Transverse colon (tissue), 4 donors: ENCODE data around the gene PIK3CG. TPM values are rescaled to one million over a fixed set of nuclear protein-coding genes. Genes with fewer than 3 reads are reported as not detected.
"Not testable (repeated sequence)": the region's sequence is repeated elsewhere in the genome, so short reads cannot be mapped to it uniquely, and the experiment has no call there.

Source experiments
- DNase-seq: peaks from one replicate; pipeline ENCODE4 v3.0.0-alpha.2; 2019
- H3K27ac ChIP-seq, 4 donors: fragments of 200-600 bp; sonication (generic); 2 replicates each; pipeline ENCODE4 v1.5.1; 2016 to 2018; ENCODE audit warnings: inconsistent platforms in 4 of 4
- H3K27me3 ChIP-seq: fragments of 200-600 bp; sonication (generic); 2 replicates; pipeline ENCODE4 v1.5.1; 2017; ENCODE audit warnings: inconsistent platforms
- H3K36me3 ChIP-seq, 4 donors: fragments of 200-600 bp; sonication (generic); 2 replicates each; pipeline ENCODE4 v1.5.1; 2017 to 2019; ENCODE audit warnings: inconsistent platforms in 4 of 4
- H3K4me1 ChIP-seq, 4 donors: fragments of 200-600 bp; sonication (generic); 2 replicates each; pipeline ENCODE4 v1.5.1; 2017 to 2020; ENCODE audit warnings: inconsistent platforms in 4 of 4
- H3K4me3 ChIP-seq, 4 donors: fragments of 200-600 bp; sonication (generic); 1 replicate in 1 of 4; 2 replicates in 3 of 4; pipeline versions ENCODE4 v1.5.1 to v1.6.1; 2017 to 2019; ENCODE audit warnings: inconsistent platforms in 4 of 4
- H3K9me3 ChIP-seq, 2 donors: fragments of 200-600 bp; sonication (generic); 2 replicates each; pipeline ENCODE4 v1.5.1; 2017 to 2019; ENCODE audit warnings: inconsistent platforms in 2 of 2
- EP300 ChIP-seq: sonication (generic); formaldehyde crosslinking; IDR thresholded peaks from one replicate; pipeline ENCODE4 v1.6.1; 2017; ENCODE audit warnings: antibody characterized with exemption, low read depth
- POLR2A ChIP-seq: fragments of 450-650 bp; IDR thresholded peaks from one replicate; pipeline ENCODE4 v1.6.1; 2016; ENCODE audit warnings: antibody characterized with exemption, mild to moderate bottlenecking, moderate library complexity
- POLR2AphosphoS5 ChIP-seq, 3 donors: sonication (generic); formaldehyde crosslinking; IDR thresholded peaks; one replicate each; pipeline ENCODE4 v1.6.1; 2016; ENCODE audit warnings: antibody characterized with exemption in 3 of 3
- WGBS, 2 donors: methylation state at CpG; one replicate each; pipeline ENCODE4 v1.1.5; 2018; ENCODE audit warnings: low coverage in 1 of 2; 5-methylcytosine and 5-hydroxymethylcytosine counted together
- in situ Hi-C, 4 donors: fragments of 200-750 bp; cut with MboI; loops; one replicate each; pipeline versions ENCODE4 v1.15.0 to v1.15.1; 2017; ENCODE audit warnings: low sequenced_read_pairs in 3 of 4, low pct_ligation_motif_present in 1 of 4, low pct_unique_long_range_greater_than_20kb in 1 of 4
- intact Hi-C: fragments of 100-400 bp; cut with DNase I; formaldehyde crosslinking; loops from one replicate; pipeline ENCODE4 v1.15.1; 2023; ENCODE audit warnings: low total_unique reads
- total RNA-seq, 4 donors: library from RNA; depleted of rRNA; stranded (reverse); fragments of >200 nt; gene quantifications; one replicate each; pipeline ENCODE4 v1.1.0, GENCODE V29; 2016
- TF ChIP-seq, protein P1 (sequence below), 5 experiments: fragments of 200-600 bp in 3 of 5; fragments of 450-650 bp in 2 of 5; sonication (generic) in 3 of 5; IDR thresholded peaks; 1 replicate in 2 of 5; 2 replicates in 3 of 5; pipeline ENCODE4 v1.5.1; 2016 to 2017; ENCODE audit warnings: antibody characterized with exemption in 5 of 5, inconsistent platforms in 3 of 5, mild to moderate bottlenecking in 2 of 5, moderate library complexity in 1 of 5

Gene PIK3CG
- total RNA-seq, 4 donors from 2014 or later: 0.60 to 13.1 (median 9.8) TPM

DNA sequence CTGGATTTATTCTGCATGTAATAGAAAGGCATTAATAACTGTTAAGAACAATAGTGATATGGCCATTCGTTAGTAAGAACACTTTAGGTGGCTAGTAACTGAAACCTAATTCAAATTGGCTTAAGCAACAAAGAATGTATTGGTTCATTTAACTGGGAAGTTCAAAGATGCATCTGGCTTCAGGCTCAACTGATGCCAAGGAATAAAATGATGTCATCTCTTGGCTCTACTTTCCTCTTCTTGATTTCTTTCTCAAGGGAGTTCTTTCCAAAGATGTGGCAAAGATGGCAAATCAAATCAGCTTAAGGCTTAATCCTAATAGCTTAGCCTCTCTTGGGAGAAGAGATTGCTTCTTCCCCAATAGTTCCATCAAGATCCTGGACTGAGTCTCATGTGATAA, 51.6 kb downstream of the PIK3CG start:
- Histone ChIP-seq H3K9me3 (no peaks in the 10 kb centered on the region), H3K4me1 (no peaks in the 10 kb centered on the region), H3K36me3 (no peaks in the 10 kb centered on the region), H3K27me3 (no peaks in the 10 kb centered on the region), H3K27ac (no peak overlapping the region), H3K4me3 (no peak overlapping the region)
- no peak for DNase-seq
- 82 to 100% methylated on average over 1 of the region's 1 CpG for WGBS, 2 donors
- TF ChIP-seq POLR2AphosphoS5 (IDR thresholded peaks at IDR 0.05): no peak
- TF ChIP-seq, protein P1, sequence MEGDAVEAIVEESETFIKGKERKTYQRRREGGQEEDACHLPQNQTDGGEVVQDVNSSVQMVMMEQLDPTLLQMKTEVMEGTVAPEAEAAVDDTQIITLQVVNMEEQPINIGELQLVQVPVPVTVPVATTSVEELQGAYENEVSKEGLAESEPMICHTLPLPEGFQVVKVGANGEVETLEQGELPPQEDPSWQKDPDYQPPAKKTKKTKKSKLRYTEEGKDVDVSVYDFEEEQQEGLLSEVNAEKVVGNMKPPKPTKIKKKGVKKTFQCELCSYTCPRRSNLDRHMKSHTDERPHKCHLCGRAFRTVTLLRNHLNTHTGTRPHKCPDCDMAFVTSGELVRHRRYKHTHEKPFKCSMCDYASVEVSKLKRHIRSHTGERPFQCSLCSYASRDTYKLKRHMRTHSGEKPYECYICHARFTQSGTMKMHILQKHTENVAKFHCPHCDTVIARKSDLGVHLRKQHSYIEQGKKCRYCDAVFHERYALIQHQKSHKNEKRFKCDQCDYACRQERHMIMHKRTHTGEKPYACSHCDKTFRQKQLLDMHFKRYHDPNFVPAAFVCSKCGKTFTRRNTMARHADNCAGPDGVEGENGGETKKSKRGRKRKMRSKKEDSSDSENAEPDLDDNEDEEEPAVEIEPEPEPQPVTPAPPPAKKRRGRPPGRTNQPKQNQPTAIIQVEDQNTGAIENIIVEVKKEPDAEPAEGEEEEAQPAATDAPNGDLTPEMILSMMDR (IDR thresholded peaks at IDR 0.05): no peak
- in situ Hi-C loops (no loop called here), intact Hi-C loops (no loop called here)

DNA sequence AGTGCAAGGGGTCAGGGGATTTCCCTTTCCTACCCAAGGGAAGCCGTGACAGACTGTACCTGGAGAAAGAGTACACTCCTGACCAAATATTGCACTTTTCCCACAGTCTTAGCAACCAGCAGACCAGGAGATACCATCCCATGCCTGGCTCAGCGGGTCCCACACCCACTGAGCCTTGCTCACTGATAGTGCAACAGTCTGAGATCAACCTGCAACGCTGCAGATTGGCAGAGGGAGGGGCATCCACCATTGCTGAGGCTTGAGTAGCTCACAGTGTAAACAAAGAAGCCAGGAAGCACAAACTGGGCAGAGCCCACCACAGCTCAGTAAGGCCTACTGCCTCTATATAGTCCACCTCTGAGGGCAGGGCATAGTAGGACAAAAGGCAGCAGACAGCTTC, 53.9 kb downstream of the PIK3CG start:
- H3K27ac ChIP-seq: no peak overlapping the region
- H3K36me3 ChIP-seq: no peaks in the 10 kb centered on the region
- TF ChIP-seq POLR2A: no peak
- TF ChIP-seq, protein P1 (IDR thresholded peaks at IDR 0.05): no peak
- no peak for TF ChIP-seq EP300
- H3K27me3 ChIP-seq: no peaks in the 10 kb centered on the region
- in situ Hi-C loops (no loop called here), intact Hi-C loops (no loop called here)
- no peak for DNase-seq
- 100% methylated on average over 3 of the region's 3 CpGs; no CpG with 5 or more reads in 1 of the 2 donors for WGBS, 2 donors
- no peaks in the 10 kb centered on the region for H3K4me1 ChIP-seq
- H3K4me3 ChIP-seq: no peak overlapping the region
- H3K9me3 ChIP-seq: no peaks in the 10 kb centered on the region

- in situ Hi-C loops, H3K4me3 ChIP-seq, intact Hi-C loops, H3K9me3 ChIP-seq, H3K4me1 ChIP-seq, H3K36me3 ChIP-seq, H3K27me3 ChIP-seq, H3K27ac ChIP-seq, DNase-seq: not testable (repeated sequence)
- 76 to 79% methylated on average over 2 of the region's 2 CpGs for WGBS, 2 donors
These were observed 59.4 kb downstream of the PIK3CG start for GRCh38 chr7:106924468-106924867.

DNA sequence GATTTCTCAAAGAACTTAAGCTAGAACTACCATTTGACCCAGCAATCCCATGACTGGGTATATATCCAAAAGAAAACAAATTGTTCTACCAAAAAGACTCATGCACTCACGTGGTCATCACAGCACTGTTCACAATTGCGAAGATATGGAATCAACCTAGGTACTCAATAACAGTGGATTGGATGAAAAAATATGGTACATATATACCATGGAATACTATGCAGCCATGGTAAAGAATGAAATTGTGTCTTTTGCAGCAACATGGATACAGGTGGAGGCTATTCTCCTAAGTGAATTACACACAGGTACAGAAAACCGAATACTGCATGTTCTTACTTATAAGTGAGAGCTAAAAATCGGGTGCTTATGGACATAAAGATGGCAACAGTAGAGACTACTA, 61.8 kb downstream of the PIK3CG start:
- Histone ChIP-seq H3K27ac (no peak overlapping the region), H3K4me1 (no peaks in the 10 kb centered on the region), H3K4me3 (no peak overlapping the region), H3K9me3 (no peaks in the 10 kb centered on the region), H3K36me3 (no peaks in the 10 kb centered on the region), H3K27me3 (no peaks in the 10 kb centered on the region)
- intact Hi-C loops: no loop called here
- in situ Hi-C loops: no loop called here
- whole genome bisulfite sequencing, 2 donors: 90 to 95% methylated on average over 3 to 4 of the region's 4 CpGs
- no peak for DNase-seq
- TF ChIP-seq, protein P1 (IDR thresholded peaks at IDR 0.05): no peak
- TF ChIP-seq POLR2AphosphoS5 (IDR thresholded peaks at IDR 0.05) (no peak), EP300 (no peak), POLR2A (no peak)

DNA sequence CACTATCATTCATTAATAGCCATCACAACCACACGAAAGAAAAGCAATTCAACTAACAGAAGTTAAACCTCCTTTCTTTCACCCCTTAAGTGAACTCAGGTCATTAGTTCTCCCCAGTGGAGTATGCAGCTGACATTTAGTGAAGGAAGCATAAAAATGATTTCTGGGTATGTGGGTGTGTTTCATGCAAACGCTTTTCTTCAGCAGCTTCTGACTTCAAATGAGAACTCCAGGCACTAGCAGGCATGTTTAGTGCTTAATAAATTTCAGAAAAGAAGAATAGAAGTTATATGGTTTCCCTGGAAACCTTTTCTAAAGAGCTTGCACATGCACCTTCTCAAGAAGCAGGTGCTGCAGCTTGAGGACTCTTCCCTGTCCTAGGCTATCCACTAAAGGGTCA, 62.5 kb downstream of the PIK3CG start:
- 35 to 47% methylated on average over 2 of the region's 2 CpGs for whole genome bisulfite sequencing, 2 donors

GRCh38 chr7:106929616-106930015, 64.5 kb downstream of the PIK3CG start:
- in situ Hi-C loops, DNase-seq, H3K9me3 ChIP-seq, H3K4me1 ChIP-seq, H3K36me3 ChIP-seq, H3K27me3 ChIP-seq, H3K4me3 ChIP-seq, intact Hi-C loops, H3K27ac ChIP-seq: not testable (repeated sequence)
- WGBS, 2 donors: 73 to 77% methylated on average over 1 to 2 of the region's 2 CpGs

More for the DNA sequence above, 62.5 kb downstream of the PIK3CG start:
- no peaks in the 10 kb centered on the region for H3K4me1 ChIP-seq
- in situ Hi-C loops: no loop called here
- no peaks in the 10 kb centered on the region for H3K9me3 ChIP-seq
- no peak overlapping the region for H3K27ac ChIP-seq
- H3K4me3 ChIP-seq: no peak overlapping the region
- intact Hi-C loops: no loop called here
- TF ChIP-seq POLR2AphosphoS5 (IDR thresholded peaks at IDR 0.05) (no peak), POLR2A (no peak), EP300 (no peak)
- TF ChIP-seq, protein P1 (IDR thresholded peaks at IDR 0.05): no peak
- H3K36me3 ChIP-seq: no peaks in the 10 kb centered on the region
- DNase-seq: no peak
- no peaks in the 10 kb centered on the region for H3K27me3 ChIP-seq
